HG03066 (cell line): ENCODE measurements around the gene TPCN2.

Experiments
- ATAC-seq: cut with Tn5 transposase; IDR thresholded peaks from one replicate; pipeline ENCODE4 v1.9.1; 2021; ENCODE audit warnings: low read depth; ENCODE audit not compliant: unreplicated experiment

Gene TPCN2

DNA sequence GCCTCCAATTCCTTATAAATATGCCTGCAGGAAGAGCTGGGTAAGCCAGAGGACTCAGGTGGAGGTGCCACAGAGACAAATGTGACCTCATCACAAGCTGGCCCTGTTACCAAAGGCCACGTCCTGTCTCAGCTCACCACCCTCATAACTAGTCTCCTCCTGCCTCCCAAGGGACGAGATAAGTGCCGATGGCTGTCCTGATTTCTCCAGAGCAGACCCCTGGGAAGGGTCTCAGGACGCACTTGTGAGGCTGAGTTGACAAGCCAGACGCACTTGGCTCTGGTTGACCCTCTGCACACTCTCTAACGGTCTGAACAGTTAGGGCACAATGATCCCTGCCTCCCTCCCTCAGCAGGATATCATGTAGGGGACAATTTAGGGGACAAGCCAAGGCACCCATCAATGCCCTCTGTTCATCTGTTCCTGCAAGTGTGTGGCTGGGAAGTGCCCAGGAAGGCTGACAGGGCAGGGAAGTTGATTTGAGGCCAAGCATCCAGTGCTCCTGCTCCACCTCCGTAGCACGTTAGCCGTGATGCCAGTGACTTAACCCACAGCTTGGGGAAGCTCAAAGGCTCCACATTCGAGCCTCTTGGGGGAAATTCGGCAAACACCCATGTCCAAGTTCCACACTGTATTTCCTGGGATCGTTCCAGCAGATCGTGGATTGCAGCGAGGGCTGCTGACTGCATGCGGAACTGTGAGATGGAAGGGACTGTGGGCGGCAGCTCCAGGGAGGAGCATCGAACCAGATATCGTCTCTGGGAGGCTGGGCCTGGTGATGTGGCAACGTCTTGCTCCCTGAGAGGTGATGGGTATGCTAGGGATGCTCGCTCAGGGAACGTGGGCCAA lies 109.8 kb downstream of the TPCN2 start:
- ATAC-seq, result no peak

DNA sequence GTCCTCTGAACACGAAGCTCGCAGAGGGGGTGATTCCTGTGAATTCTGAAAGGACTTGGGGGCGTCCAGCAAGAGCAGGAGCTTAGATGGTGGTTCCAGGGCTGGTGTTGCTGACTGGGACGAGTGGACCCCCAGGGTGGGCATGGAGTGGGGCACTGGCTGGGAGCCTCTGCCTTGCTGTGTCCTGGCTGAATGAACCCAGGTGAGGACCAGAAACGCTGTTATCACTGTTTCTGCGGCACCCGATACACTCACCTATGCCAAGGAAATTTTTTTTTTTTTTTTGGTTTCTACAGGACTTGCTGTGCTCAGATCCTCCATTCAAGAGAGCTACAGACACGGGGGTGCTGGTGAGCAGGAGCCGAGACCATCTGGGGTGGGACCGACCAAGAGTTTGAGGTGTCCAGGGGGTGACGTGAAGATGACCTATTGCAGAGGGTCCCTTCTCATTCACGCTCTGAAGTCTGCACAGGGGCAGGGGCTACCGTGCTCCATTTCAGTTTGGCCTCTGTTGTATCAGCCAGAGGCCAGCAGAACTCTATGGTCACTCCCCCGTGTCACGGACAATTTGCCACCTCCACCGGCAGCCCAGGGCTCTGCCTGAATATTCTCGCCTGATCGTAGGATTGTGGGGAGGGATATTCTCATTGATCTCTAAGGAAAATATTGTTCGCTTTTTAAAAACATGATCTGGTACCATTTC lies 110.6 kb downstream of the TPCN2 start:
- ATAC-seq, result no peak

DNA sequence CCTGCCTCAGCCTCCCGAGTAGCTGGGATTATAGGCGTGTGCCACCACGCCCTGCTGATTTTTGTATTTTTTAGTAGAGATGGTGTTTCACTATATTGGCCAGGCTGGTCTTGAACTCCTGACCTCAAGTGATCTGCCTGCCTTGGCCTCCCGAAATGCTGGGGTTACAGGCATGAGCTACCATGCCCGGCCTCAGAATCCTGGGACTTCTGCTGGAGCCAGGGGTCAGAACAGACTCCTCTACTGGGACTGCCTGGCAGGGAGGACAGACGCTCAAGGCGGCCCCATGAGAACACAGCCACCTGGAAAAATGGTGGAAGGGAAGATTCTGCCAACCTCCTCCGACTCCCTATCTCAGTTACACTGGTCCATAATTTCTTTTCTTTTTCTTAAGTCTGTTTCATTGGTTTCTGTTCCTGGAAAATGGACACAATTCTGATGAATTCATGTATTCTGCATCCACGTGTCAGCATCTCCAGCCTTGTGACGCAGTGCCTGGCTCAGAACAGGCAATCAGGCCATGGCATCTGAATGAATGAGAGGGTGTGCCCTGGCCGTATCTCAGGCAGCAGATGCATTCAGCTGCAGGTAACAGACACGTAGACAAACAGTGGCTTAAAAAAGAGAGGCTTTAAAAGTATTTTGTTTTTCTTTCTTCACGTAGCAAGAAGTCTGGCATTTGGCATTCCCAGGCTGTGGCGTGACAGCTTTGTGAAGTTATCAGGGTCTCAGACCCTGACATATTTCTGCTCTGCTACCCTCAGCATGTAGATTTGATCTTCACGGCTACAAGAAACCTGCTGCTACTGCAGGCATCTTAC lies 111.8 kb downstream of the TPCN2 start:
- ATAC-seq, result no peak

DNA sequence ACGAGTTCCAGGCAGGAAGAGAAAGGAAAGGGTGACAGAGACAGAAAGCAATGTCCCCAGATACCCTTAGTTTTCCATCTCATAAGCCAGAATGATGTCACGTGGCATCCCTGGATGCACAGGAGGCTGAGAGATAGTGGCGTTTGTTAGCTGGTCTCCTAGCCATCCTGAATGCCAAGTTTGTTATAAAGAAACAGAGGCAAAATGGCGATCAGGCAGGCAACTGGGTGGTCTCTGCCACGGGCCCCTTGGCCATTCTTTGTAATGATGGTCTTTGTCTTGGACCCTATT lies 112.3 kb downstream of the TPCN2 start:
- no peak for ATAC-seq

DNA sequence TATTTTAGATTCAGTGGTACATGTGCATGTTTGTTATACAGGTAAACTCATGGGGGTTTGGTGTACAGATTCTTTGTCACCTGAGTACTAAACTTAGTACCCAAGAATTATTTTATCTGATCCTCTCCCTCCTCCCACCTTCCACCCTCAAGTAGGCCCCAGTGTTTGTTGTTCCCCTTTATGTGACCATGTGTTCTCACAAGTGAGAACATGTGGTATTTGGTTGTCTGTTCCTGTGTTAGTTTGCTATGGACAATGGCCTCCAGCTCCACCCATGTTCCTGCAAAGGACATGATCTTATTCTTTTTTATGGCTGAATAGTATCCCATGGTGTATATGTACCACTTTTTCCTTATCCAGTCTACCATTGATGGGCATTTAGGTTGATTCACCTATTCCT lies 113.8 kb downstream of the TPCN2 start:
- ATAC-seq, result no peak

DNA sequence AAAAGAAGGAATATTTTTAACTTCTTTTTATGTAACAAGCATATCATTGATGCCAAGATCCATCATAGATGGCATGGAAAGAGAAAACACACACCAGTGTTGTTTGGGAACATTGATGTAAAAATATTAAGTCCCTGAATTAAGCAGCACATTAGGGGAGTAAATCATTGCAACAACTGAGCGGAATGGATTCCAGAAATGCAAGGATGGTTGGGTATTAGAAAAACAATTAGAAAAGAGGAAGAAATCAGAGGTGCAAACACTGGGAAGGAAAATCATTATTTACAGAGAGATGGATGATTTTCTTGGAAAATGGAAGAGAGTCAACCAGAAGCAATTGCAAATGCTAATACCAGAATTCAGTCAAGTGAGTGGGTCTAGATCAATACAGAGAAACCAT lies 115.1 kb downstream of the TPCN2 start:
- ATAC-seq, result no peak

DNA sequence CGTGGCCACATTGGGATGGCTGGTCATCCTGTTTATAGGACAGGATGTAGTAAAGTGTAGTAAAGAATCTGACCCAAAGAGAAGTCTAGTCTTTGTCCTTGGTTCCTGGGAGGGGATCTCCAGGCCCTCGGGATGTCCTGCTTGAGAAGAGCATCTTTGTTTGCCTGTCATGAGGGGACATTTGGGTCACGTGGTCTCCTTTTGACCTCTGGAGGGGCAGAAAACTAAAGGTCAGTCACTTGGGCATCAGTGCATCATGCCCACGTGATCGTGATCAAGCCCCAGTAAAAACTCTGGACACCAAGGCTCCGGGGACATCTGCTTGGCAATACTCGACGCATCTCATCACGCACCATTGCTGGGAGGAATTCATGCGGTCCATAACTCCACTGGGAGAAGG lies 116.1 kb downstream of the TPCN2 start:
- no peak for ATAC-seq

DNA sequence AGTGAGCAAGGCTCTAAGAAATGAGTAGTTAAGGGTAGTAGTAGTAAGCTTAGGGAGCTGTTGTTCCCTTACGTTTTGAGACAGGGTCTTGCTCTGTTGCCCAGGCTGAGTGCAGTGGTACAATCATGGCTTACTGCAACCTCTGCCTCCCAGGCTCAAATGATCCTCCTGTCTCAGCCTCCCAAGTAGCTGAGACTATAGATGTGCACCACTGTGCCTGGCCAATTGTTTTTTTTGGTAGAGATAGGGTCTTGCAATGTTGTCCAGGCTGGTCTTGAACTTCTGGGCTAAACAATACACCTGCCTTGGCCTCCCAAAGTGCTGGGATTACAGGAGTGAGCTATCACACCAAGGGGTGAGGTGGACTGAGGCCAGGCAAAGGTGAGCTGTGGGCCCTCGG lies 117.0 kb downstream of the TPCN2 start:
- no peak for ATAC-seq

DNA sequence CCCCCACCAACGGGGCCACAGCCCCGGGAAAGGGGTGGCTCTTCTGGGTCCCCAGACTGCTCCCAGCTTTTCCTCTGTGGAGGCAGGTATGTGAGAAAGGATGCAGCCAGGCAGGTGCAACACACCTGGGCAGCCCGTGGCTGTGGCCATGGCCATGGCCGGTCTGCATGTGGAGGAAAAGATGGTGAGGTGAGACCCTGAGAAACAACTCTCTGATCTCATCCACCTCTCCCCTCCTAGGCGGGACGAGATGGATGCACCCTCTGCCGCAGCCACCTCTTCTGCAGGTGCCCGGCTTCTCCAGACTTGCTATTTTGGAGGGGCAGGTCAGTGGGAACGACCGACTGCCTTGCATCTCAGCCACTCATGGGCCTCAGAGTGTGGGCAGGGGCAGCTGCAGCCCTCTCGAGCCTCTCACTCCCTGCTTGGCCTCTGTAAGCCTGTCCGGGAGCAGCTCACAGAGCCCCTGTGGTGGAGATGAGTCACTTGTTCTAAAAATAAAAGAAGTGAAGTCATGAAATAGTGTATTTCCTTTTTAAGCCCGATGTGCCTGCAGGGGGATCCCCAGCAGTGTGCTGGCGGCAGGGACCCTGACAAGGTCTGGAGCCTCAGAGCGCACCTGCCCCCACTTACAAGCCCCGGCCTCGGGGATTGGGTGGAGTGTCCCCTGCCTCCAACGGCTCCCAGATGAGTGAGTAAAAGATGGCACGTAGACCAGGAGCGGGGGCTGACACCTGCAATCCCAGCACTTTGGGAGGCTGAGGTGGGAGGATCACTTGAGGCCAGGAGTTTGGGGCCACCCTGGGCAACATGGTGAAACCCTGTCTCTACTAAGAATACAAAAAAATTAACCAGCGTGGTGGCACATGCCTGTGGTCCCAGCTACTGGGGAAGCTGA lies 117.7 kb downstream of the TPCN2 start:
- ATAC-seq, result peak; percentile 99

DNA sequence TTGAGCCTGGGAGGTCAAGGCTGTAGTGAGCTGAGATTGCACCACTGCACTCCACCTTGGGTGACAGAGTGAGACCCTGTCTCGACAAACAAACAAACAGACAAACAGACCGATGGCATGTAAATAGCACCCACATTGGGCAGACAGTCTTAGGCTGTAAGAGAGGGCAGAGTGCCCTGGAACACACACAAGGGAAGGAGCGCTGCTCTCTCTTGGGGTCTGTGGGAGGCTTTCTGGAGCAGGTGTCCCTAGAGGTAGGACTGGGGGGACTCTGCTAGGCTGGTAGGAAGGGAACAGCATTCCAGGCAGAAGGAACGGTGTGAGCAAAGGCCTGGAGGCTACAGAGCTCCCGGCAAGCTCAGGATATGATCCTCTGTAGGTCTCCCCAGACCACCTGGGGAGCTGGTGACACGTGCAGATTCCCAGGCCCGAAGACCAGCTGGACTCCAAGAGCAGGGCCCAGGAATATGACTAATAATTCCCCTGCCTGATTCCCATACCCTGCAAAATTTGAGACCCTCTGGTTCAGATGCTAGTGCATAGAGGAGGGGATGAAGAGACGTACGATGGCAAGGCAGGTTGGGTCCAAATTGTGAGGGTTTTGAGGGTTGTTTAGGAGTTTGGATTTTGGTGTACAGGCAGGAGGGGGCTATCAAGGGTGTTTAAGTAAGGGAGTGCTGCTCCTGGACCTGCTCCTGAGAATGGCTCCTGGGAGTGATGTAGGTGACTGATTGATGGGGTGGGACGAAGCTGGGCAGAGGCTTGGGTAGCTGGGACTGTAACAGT lies 118.6 kb downstream of the TPCN2 start:
- no peak for ATAC-seq

DNA sequence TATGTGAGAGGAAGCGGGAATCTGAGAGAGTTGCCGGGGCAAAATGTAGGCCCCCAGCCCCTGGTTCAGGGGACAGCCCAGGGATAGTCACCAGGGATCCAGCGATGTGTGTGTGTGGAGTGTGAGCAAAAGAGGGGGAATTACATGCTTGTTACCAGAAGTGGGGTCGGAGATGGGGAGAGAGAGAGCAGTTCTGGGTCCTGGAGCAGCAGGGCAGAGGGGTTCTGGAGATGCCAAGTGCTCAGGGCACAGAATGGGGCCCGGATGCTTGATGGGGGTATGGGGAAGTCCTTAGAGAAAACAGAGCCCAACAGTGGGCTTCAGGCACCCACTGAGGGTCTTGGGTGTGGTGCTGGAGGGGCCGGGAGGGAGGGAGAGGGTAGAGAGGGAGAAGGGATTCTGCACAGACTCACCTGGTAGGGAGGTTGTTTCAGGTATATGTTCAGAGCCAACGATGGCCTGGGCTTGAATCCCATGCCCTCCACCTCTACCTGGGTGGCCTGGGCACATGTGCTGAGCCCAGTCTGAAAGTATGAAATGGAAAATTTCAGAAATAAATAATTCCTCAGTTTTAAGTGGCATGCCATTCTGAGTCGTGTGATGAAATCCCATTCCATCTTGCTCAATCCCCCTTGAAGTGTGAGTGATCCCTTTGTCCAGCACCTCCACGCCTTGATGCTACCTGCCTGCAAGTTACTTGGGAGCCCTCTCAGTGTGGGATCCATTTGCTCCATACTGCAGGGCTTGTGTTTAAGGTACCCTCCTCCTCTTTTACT lies 119.4 kb downstream of the TPCN2 start:
- no peak for ATAC-seq

DNA sequence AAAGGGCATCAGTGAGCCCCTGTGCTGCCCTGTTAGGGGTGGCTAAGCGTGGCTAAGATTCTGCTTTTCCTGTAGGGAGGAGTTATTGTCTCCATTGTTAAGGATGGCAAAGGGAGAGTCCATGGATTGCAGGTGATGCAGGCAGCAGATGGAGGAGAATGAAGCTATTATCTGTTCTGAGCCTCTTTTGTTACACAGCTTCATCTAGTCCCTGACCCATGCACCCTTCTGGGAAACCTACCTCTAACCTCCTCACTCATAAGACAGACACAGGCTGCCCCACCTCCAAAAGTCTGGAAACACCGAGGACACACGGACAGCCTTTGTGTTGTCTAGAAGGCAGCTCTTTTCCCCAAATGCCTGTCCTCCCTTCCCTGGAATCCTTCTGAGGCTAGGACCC lies 120.7 kb downstream of the TPCN2 start:
- ATAC-seq, result no peak

DNA sequence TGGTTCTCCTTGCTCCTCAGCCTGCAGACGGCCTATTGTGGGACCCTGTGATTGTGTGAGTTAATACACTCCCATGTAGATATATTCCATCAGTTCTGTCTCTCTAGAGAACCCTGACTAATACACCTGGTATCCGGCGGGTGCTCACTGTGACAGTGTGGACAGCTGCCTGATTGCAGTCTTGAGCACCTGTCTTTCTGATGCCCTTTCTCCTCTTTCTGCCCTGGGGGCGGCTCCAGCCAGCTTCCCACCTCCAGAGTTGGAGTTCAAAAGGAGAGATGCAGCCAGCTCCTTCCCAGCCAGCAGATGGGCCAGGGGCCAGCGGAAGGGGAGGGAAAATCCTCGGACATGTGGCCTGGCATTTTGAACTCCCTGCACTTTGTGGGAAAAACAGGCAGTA lies 122.0 kb downstream of the TPCN2 start:
- ATAC-seq, result no peak

DNA sequence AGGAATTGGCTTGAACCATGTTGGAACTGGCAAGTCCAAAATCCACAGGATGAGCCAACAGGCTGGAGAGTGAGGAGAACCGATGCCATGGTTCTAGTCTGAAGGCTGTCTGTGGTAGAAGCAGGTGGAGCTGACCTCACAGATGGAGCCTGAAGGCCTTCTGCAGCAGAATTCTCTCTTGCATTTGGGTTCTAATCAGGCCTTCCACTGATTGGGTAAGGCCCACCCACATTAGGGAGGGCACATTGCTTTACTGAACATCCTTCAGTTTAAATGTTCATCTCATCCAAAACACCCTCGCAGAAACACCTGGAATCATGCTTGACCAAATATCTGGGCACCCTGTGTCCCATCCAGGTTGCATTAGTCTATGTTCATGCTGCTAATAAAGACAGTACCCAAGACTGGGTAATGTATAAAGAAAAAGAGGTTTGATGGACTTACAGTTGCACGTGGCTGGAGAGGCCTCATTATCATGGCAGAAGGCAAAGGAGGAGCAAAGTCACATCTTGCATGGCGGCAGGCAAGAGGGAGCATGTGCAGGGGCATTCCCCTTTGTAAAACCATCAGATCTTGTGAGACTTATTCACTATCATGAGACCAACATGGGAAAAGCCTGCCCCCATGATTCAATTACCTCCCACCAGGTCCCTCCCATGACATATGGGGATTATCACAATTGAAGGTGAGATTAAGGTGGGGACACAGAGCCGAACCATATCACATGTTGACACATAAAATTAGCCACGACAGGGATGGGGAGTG lies 122.9 kb downstream of the TPCN2 start:
- ATAC-seq, result no peak

DNA sequence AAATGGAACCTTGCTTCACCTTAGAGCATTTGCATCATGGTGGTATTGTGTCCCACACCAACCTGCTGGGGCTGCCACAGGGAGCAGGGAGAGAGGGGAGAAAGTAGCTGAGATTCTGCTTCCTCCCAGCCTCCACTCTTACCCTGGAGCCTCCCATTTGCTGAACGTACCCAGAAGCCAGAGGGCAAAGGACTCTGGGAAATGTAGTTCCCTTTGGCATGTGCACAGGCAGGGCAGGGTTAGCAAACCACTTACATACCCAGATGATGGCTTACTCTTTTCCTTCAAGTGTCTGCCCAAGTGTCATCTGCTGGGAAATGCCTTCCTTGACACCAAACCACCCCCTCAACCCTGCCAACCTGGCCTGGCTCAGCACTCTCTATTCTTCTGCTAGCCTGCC lies 123.9 kb downstream of the TPCN2 start:
- ATAC-seq, result no peak

DNA sequence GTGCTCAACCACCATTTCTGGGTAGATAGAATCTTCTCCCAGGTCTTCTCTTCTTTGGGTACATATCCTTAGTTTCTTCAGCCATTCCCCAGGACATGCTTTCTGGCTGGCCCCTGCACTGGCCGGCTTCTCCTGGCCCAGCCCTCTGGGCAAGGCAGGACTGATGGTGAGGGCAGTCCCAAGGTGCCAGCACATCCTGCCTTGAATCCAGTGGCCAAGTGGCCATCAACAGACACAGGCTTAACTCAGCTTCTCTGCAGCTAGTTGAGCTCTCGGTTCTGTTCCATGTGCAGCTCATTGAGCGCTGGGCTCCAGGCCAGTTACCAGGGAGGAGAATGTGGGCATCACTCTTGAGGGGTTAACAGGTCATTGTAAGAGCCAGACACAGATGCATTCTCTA lies 124.6 kb downstream of the TPCN2 start:
- no peak for ATAC-seq

DNA sequence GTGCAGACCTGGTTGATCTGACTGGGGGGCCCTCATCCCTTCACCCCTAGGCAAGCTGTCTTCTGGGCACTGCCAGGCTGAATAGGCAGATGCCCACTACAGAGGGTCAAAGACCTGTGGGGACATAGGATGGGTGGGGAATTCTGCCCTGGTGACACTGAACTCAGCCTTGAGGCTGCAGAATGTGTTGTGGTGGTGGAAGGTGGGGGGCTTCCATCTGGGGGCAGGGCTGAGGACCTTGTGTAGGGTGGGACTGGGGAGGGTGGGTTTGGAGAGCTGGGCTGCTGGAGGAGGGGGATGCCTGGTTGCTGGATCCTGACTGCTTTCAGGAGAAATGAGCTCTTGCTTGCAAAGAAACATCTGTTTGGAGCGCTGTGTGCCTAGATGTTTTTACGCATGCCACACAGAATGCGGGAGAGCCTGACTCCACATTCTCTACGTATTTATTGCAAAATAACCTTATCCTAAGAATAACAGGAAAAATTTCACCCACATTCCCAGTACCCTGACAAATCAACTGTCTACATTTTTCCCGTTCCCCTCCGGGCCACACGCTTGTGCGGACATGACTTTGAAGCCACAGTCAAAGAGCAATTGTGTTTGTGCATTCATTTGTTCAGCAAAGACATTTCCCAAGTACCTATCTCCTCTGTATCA lies 125.3 kb downstream of the TPCN2 start:
- ATAC-seq, result no peak

DNA sequence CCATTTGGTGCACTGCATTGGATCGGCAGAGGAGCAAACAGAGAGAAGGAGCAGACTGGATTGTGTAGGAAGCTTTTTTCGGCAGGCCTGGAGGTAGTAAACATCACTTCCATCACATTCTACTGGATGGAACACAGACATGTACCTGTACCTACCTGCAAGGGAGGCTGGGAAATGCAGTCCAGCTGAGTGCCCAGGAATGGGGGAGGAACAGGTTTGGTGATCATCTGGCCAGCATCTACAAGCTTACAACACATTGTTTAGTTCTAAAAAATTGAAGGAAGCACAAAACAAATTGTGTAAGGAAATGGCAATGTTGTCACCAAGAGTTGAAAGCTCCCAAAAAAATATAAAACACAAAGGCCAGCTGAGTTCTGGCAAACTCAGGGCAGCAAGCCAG lies 126.1 kb downstream of the TPCN2 start:
- ATAC-seq, result no peak
